ENCODE results near the gene CLMP.

Gene CLMP

GRCh38 chr11:123233280-123233974 is 38.4 kb upstream of the CLMP start:
- H3F3A ChIP-seq (ENCODE audit: control insufficient read depth, insufficient read depth): no peaks in the 10 kb centered on the region
- H3K9me3 ChIP-seq (ENCODE audit: control insufficient read depth, insufficient read depth, low read length): no peaks in the 10 kb centered on the region
- no peak overlapping the region for H3K4me2 ChIP-seq (ENCODE audit: low read length)
- H3K79me2 ChIP-seq (ENCODE audit: control insufficient read depth, low read length): no peaks in the 10 kb centered on the region
- peaks cover 15% of the 10 kb centered on the region for H3K27me3 ChIP-seq (ENCODE audit: control insufficient read depth, low read length)
- H3K4me3 ChIP-seq (ENCODE audit: low read length): no peak overlapping the region
- TF ChIP-seq CTCF (IDR thresholded peaks at IDR 0.05; ENCODE audit: low read depth, low read length, poor library complexity, severe bottlenecking) (no peak), EZH2phosphoT487 (IDR thresholded peaks at IDR 0.05; ENCODE audit: borderline replicate concordance, low read length) (no peak)
- no peaks in the 10 kb centered on the region for H4K20me1 ChIP-seq (ENCODE audit: control insufficient read depth, insufficient read depth, low read depth, low read length)
- H3K4me1 ChIP-seq (ENCODE audit: control insufficient read depth, low read length): no peaks in the 10 kb centered on the region
- H3K36me3 ChIP-seq (ENCODE audit: control insufficient read depth, low read length): no peaks in the 10 kb centered on the region
- no peak overlapping the region for H3K27ac ChIP-seq (ENCODE audit: low read depth, low read length)
- no peaks in the 10 kb centered on the region for H3K9me2 ChIP-seq (replicated peaks; ENCODE audit: control insufficient read depth, low read length)

- peaks cover 5% of the 10 kb centered on the region; the same call in 1 of the 2 replicates for H3K4me1 ChIP-seq (ENCODE audit: control insufficient read depth, low read length)
- H3K27ac ChIP-seq (ENCODE audit: low read depth, low read length): no peak overlapping the region
- no peaks in the 10 kb centered on the region for H4K20me1 ChIP-seq (ENCODE audit: control insufficient read depth, insufficient read depth, low read depth, low read length)
Observed at GRCh38 chr11:123231777-123232176, 36.7 kb upstream of the CLMP start.

DNA sequence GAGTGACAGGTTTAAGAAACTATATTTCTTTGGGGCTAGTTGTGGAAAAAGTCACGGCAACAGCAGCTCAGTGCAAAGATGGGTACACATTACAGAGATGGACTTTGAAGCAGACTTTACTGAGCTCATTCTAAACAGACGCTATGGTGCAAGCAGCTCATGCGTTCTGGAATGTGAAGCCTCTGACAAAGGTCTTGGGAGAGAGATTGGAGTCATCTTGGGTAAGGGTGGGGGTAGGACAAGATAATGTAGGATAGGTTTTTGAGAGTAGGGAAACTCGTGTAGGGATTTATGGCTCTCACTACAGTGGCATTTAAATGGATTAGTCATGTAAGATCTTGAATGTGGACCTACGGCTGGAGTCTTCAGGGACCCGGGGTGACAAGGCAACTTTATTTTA is 36.2 kb upstream of the CLMP start:
- Histone ChIP-seq H3K4me1 (ENCODE audit: control insufficient read depth, low read length) (peaks cover 5% of the 10 kb centered on the region; the same call in 1 of the 2 replicates), H3K79me2 (ENCODE audit: control insufficient read depth, low read length) (no peaks in the 10 kb centered on the region), H3K4me2 (ENCODE audit: low read length) (no peak overlapping the region), H3K9me2 (replicated peaks; ENCODE audit: control insufficient read depth, low read length) (no peaks in the 10 kb centered on the region), H3K27ac (ENCODE audit: low read depth, low read length) (no peak overlapping the region), H3F3A (ENCODE audit: control insufficient read depth, insufficient read depth) (no peaks in the 10 kb centered on the region), H4K20me1 (ENCODE audit: control insufficient read depth, insufficient read depth, low read depth, low read length) (no peaks in the 10 kb centered on the region), H3K4me3 (ENCODE audit: low read length) (no peak overlapping the region), H3K9me3 (ENCODE audit: control insufficient read depth, insufficient read depth, low read length) (no peaks in the 10 kb centered on the region), H3K27me3 (ENCODE audit: control insufficient read depth, low read length) (peaks cover 20% of the 10 kb centered on the region), H3K36me3 (ENCODE audit: control insufficient read depth, low read length) (no peaks in the 10 kb centered on the region)
- TF ChIP-seq EZH2phosphoT487 (IDR thresholded peaks at IDR 0.05; ENCODE audit: borderline replicate concordance, low read length) (no peak), CTCF (IDR thresholded peaks at IDR 0.05; ENCODE audit: low read depth, low read length, poor library complexity, severe bottlenecking) (no peak)

More at GRCh38 chr11:123231777-123232176, 36.7 kb upstream of the CLMP start:
- Histone ChIP-seq H3K4me2 (ENCODE audit: low read length) (no peak overlapping the region), H3K36me3 (ENCODE audit: control insufficient read depth, low read length) (no peaks in the 10 kb centered on the region), H3K27me3 (ENCODE audit: control insufficient read depth, low read length) (peaks cover 20% of the 10 kb centered on the region), H3F3A (ENCODE audit: control insufficient read depth, insufficient read depth) (no peaks in the 10 kb centered on the region), H3K79me2 (ENCODE audit: control insufficient read depth, low read length) (no peaks in the 10 kb centered on the region), H3K4me3 (ENCODE audit: low read length) (no peak overlapping the region), H3K9me2 (replicated peaks; ENCODE audit: control insufficient read depth, low read length) (no peaks in the 10 kb centered on the region), H3K9me3 (ENCODE audit: control insufficient read depth, insufficient read depth, low read length) (no peaks in the 10 kb centered on the region)
- TF ChIP-seq CTCF (IDR thresholded peaks at IDR 0.05; ENCODE audit: low read depth, low read length, poor library complexity, severe bottlenecking): no peak
- no peak for TF ChIP-seq EZH2phosphoT487 (IDR thresholded peaks at IDR 0.05; ENCODE audit: borderline replicate concordance, low read length)
